Measurements from ENCODE around the gene CHRND. TPM values are rescaled to one million over a fixed set of nuclear protein-coding genes. Genes with fewer than 3 reads are reported as not detected.

Gene CHRND
- total and polyA plus RNA-seq, 11 donors: not detected

DNA sequence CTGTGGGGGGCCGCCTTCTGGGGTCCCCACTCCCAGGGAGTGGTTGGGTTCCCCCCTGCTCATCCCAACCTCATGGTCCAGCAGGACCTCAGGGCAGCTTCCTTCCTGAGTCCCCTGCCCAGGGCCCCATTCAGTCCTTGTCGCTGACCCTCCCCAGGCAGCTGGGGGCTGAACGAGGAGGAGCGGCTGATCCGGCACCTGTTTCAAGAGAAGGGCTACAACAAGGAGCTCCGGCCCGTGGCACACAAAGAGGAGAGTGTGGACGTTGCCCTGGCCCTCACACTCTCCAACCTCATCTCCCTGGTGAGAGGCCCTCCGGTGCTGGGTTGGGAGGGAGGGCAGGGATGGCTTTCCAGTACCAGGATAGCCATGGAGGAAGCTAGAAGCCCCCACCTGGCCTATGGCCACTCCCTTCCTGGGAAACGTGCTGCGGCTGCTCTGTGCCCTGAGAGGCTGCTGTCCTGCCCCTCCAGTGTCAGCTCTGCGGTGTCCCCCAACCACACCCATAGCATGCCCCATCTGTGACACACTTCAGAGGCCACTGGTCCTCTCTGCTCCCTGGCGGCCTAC is 497 bp downstream of the CHRND start:
- H3K4me1 ChIP-seq: peaks cover 0 to 44% (median 21%) of the 10 kb centered on the region in 12 donors
- intact Hi-C loops (cut with DNase I): loop anchor here in 4 of 10 donors (10.0 kb wide), 1 partner anchor 622 kb away; no protein-coding TSS in a partner anchor
- no peak overlapping the region for H3K4me3 ChIP-seq
- no peaks in the 10 kb centered on the region for H3K36me3 ChIP-seq
- H3K27ac ChIP-seq: no peak overlapping the region
- DNase-seq (peak in 1 of 5 donors; percentile 37), ATAC-seq (no peak)
- WGBS, 4 donors: 60 to 76% (median 67%) methylated on average over 11 to 13 of the region's 13 CpGs
- TF ChIP-seq POLR2A (IDR thresholded peaks at IDR 0.05) (no peak), CTCF (IDR thresholded peaks at IDR 0.05) (no peak)
- peaks cover 24 to 45% (median 35%) of the 10 kb centered on the region in 9 donors for H3K27me3 ChIP-seq
- no peaks in the 10 kb centered on the region for H3K9me3 ChIP-seq

DNA sequence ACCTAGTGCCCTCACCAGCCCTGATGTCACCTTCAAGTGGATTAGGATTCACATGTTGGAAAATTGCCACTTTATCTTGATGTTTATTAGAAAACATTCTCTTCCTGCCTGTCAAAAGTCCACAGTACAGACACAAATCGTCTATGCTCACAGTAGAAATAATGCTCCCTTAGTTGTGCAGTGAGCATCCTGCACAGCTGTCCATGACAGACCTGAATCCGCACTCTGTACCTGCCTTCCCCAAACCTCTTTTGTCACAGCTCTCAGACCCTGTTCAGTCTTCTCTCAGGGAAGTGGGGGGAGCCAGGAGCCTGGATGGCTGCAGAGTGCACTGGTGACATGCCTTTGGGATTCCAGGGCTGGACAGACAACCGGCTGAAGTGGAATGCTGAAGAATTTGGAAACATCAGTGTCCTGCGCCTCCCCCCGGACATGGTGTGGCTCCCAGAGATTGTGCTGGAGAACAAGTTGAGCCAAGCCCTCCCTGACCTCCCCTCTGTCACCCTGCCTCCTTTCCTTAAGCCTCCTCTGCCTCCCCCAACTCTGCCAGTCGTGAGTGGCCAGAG is 2.0 kb downstream of the CHRND start:
- ATAC-seq (no peak), DNase-seq (peak in 2 of 5 donors; percentile 10 to 34)
- WGBS, 4 donors: 56 to 74% (median 67%) methylated on average over 3 to 6 of the region's 6 CpGs
- peaks cover 13 to 30% (median 20%) of the 10 kb centered on the region in 9 donors for H3K27me3 ChIP-seq
- H3K4me3 ChIP-seq: no peak overlapping the region
- intact Hi-C loops (cut with DNase I): loop anchor here in 4 of 10 donors (10.0 kb wide), 1 partner anchor 623 kb away; no protein-coding TSS in a partner anchor
- no peak for TF ChIP-seq CTCF (IDR thresholded peaks at IDR 0.05)
- TF ChIP-seq POLR2A (IDR thresholded peaks at IDR 0.05): no peak
- no peaks in the 10 kb centered on the region for H3K9me3 ChIP-seq
- H3K27ac ChIP-seq: no peak overlapping the region
- H3K4me1 ChIP-seq: peaks cover 0 to 30% (median 12%) of the 10 kb centered on the region in 12 donors
- H3K36me3 ChIP-seq: no peaks in the 10 kb centered on the region

DNA sequence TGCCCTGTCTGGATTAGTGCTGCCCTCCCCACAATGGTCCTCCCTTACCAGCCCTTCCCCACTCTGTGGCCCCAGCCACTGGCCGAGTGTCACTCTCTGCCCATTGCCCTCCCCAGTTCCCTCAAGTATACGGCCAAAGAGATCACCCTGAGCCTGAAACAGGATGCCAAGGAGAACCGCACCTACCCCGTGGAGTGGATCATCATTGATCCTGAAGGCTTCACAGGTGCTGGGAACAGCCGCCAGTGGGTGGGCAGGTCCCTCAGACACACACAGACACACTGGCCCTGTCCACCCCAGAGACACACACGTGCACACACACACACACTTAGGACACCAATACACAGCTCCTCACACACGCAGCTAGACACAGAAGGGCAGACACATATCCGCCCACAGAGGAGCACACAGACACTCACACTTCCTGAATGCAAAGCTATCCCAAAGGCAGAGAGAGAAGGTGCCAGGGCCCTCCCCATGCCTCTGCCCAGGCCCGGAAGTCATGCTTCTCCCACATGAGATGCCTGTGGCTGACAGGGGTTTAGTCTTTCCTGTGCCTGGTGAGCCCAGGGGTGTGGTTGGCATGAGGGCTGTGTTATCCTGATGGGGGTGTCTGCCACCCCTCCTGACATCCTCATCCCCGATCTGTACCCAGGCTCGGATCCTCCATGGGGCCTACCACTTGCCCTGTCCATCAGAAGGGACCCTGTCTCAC is 2.9 kb downstream of the CHRND start:
- no peak for TF ChIP-seq POLR2A (IDR thresholded peaks at IDR 0.05)
- TF ChIP-seq CTCF (IDR thresholded peaks at IDR 0.05): no peak
- ATAC-seq (no peak), DNase-seq (peak in 2 of 5 donors; percentile 16 to 42)
- peaks cover 0 to 22% (median 9%) of the 10 kb centered on the region in 12 donors for H3K4me1 ChIP-seq
- intact Hi-C loops (cut with DNase I): loop anchor here in 4 of 10 donors (10.0 kb wide), 1 partner anchor 624 kb away; no protein-coding TSS in a partner anchor
- H3K27me3 ChIP-seq: peaks cover 4 to 21% (median 11%) of the 10 kb centered on the region in 9 donors
- no peaks in the 10 kb centered on the region for H3K9me3 ChIP-seq
- 76 to 84% (median 78%) methylated on average over 8 to 11 of the region's 11 CpGs for WGBS, 4 donors
- H3K4me3 ChIP-seq: no peak overlapping the region
- H3K36me3 ChIP-seq: no peaks in the 10 kb centered on the region
- no peak overlapping the region for H3K27ac ChIP-seq

Data from heart left ventricle (tissue), 16 donors.